Stomach (tissue), 9 donors: ENCODE data around the gene ZAR1L. TPM values are rescaled to one million over a fixed set of nuclear protein-coding genes. Genes with fewer than 3 reads are reported as not detected.
A peak's percentile ranks its signal among the peaks of the same experiment; 100 is the strongest.

Experiments used
- DNase-seq, 2 donors: peaks; one replicate each; pipeline versions ENCODE4 v3.0.0 to v3.0.0-alpha.2; 2013 to 2019
- H3K27ac ChIP-seq, 5 donors: fragments of 200-600 bp in 4 of 5; sonication (generic) in 4 of 5; one replicate each; pipeline ENCODE4 v1.5.1; 2013 to 2019; ENCODE audit warnings: mild to moderate bottlenecking in 1 of 5, moderate library complexity in 1 of 5
- H3K27me3 ChIP-seq, 3 donors: fragments of 200-600 bp; sonication (generic); one replicate each; pipeline ENCODE4 v1.5.1; 2017 to 2019; ENCODE audit warnings: mixed run types in 1 of 3
- H3K36me3 ChIP-seq, 4 donors: fragments of 200-600 bp; sonication (generic); 1 replicate in 3 of 4; 2 replicates in 1 of 4; pipeline ENCODE4 v1.5.1; 2016 to 2019
- H3K4me1 ChIP-seq, 4 donors: fragments of 200-600 bp; sonication (generic); one replicate each; pipeline ENCODE4 v1.5.1; 2016 to 2019
- H3K4me3 ChIP-seq, 4 donors: fragments of 200-600 bp; sonication (generic) in 3 of 4; one replicate each; pipeline ENCODE4 v1.5.1; 2016 to 2019; ENCODE audit warnings: mild to moderate bottlenecking in 1 of 4
- H3K9me3 ChIP-seq, 4 donors: fragments of 200-600 bp; sonication (generic); one replicate each; pipeline ENCODE4 v1.5.1; 2016 to 2019
- EP300 ChIP-seq: sonication (generic); formaldehyde crosslinking; IDR thresholded peaks from one replicate; pipeline ENCODE4 v1.6.1; 2017; ENCODE audit warnings: antibody characterized with exemption
- POLR2A ChIP-seq, 4 donors: fragments of 450-650 bp; IDR thresholded peaks; one replicate each; pipeline ENCODE4 v1.6.1; 2016; ENCODE audit warnings: antibody characterized with exemption in 4 of 4, control low read depth in 2 of 4, mild to moderate bottlenecking in 1 of 4, moderate library complexity in 1 of 4
- POLR2AphosphoS5 ChIP-seq, 3 donors: sonication (generic); formaldehyde crosslinking; IDR thresholded peaks; one replicate each; pipeline ENCODE4 v1.6.1; 2016; ENCODE audit warnings: antibody characterized with exemption in 3 of 3
- WGBS, 5 donors: extraction: QIAGEN DNeasy Blood & Tissue Kit in 3 of 5; methylation state at CpG; one replicate each; pipeline versions ENCODE4 v1.1.5 to v1.1.7; 2013 to 2018; 5-methylcytosine and 5-hydroxymethylcytosine counted together
- intact Hi-C: fragments of 100-400 bp; cut with DNase I; formaldehyde crosslinking; loops from one replicate; pipeline ENCODE4 v1.15.1; 2023; ENCODE audit warnings: low total_unique reads
- polyA plus RNA-seq, 3 donors: library from polyadenylated mRNA; stranded (reverse); fragments of 200-250 nt; gene quantifications; one replicate each; pipeline ENCODE4 v1.2.3, GENCODE V29; 2013
- total RNA-seq, 5 donors: library from RNA; depleted of rRNA; stranded (reverse); fragments of >200 nt; gene quantifications; one replicate each; pipeline versions ENCODE4 v1.1.0 to v1.2.3, GENCODE V29; 2014 to 2016
- TF ChIP-seq, protein P1 (sequence below), 7 experiments: fragments of 450-650 bp in 4 of 7; fragments of 200-600 bp in 3 of 7; sonication (generic) in 3 of 7; IDR thresholded peaks; one replicate each; pipeline ENCODE4 v1.5.1; 2016 to 2019; ENCODE audit warnings: antibody characterized with exemption in 7 of 7, control low read depth in 2 of 7, mild to moderate bottlenecking in 1 of 7
- donor health status: healthy with polysubstance abuse.
- donor health status: Bipolar disorder and iron deficiency.
- donor health status: healthy.

Gene ZAR1L
- total and polyA plus RNA-seq, 8 donors: not detected

DNA sequence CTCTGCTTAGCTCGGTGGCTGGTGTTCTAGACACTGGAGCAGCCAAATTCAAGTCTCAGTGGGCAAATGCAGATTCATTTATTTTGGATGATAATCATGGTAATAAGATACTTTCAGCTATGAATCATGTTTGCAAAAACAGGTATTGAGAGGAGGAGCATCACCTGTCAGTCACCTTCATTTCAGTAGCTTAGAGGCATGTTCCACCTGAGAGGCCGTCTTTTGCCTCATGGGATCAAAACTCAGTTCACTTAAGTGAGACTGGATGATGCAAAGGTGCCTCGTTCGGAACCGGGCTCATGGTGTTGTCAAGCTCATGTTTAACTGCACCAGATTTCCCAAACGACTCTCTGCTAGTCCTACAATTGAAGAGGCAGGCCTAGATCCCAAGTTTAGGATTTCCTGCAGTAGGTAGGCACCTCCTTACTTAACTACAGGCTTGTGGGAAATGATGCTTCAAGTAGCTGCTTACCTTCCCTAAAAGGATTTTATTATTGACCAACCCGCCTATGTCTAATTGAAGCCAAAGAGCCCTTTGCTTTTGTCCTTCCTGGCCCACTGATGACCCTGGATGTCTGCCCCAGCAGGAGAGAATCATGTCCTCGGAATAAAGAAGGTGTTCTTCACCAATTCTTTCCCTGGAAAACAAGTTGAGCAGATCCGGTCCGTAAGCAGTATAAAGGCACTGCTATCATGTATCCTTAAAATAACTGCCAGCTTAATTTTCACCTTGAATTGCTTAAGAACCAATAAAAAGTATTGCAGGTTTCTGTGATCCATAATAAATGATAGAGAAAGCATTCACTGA, 60.0 kb downstream of the ZAR1L start:
- Histone ChIP-seq H3K9me3 (no peaks in the 10 kb centered on the region), H3K4me3 (peak overlapping the region; percentile 24 to 40 (median 32)), H3K27ac (peak overlapping the region; percentile 77 to 86 (median 84)), H3K36me3 (peaks cover 0 to 16% (median 5%) of the 10 kb centered on the region in 4 donors), H3K27me3 (no peaks in the 10 kb centered on the region), H3K4me1 (peaks cover 4 to 52% (median 32%) of the 10 kb centered on the region in 4 donors)
- intact Hi-C loops: no loop called here
- no peak for TF ChIP-seq EP300
- TF ChIP-seq POLR2AphosphoS5 (IDR thresholded peaks at IDR 0.05): no peak
- TF ChIP-seq, protein P1, sequence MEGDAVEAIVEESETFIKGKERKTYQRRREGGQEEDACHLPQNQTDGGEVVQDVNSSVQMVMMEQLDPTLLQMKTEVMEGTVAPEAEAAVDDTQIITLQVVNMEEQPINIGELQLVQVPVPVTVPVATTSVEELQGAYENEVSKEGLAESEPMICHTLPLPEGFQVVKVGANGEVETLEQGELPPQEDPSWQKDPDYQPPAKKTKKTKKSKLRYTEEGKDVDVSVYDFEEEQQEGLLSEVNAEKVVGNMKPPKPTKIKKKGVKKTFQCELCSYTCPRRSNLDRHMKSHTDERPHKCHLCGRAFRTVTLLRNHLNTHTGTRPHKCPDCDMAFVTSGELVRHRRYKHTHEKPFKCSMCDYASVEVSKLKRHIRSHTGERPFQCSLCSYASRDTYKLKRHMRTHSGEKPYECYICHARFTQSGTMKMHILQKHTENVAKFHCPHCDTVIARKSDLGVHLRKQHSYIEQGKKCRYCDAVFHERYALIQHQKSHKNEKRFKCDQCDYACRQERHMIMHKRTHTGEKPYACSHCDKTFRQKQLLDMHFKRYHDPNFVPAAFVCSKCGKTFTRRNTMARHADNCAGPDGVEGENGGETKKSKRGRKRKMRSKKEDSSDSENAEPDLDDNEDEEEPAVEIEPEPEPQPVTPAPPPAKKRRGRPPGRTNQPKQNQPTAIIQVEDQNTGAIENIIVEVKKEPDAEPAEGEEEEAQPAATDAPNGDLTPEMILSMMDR (IDR thresholded peaks at IDR 0.05): no peak
- TF ChIP-seq POLR2A (IDR thresholded peaks at IDR 0.05): no peak
- WGBS, 5 donors: 27 to 55% (median 35%) methylated on average over 10 of the region's 10 CpGs
- DNase-seq: no peak

DNA sequence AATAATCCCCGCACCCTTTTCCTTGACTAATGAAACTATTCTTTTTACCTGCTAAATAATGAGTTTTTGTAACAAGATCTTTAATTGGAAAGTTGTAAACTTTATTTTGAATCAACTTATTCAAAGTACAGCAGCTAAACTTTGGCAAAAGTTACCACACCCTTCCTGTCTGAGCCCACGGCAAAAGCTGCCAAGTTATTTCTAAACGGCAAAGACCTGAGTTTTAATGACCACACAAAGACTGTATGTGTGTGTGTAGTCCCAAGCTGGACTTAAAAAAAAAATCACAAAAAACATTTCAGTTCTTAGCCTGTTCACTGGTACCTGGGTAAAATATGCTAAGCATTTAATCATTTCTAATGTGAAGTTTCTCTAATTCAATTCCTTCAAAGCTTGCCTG, 60.7 kb downstream of the ZAR1L start:
- H3K36me3 ChIP-seq: peaks cover 0 to 18% (median 12%) of the 10 kb centered on the region in 4 donors
- no peaks in the 10 kb centered on the region for H3K9me3 ChIP-seq
- intact Hi-C loops: no loop called here
- H3K27ac ChIP-seq: peak overlapping the region; percentile 83 to 98 (median 84)
- TF ChIP-seq, protein P1 (IDR thresholded peaks at IDR 0.05): no peak
- TF ChIP-seq POLR2AphosphoS5 (IDR thresholded peaks at IDR 0.05): no peak
- TF ChIP-seq POLR2A (IDR thresholded peaks at IDR 0.05): no peak
- TF ChIP-seq EP300: no peak
- no peak for DNase-seq
- 16 to 28% (median 23%) methylated on average over 3 of the region's 3 CpGs for WGBS, 5 donors
- peaks cover 4 to 52% (median 29%) of the 10 kb centered on the region in 4 donors for H3K4me1 ChIP-seq
- H3K4me3 ChIP-seq: peak overlapping the region; percentile 24 to 40 (median 32)
- no peaks in the 10 kb centered on the region for H3K27me3 ChIP-seq

GRCh38 chr13:32253911-32254399, 61.2 kb downstream of the ZAR1L start:
- DNase-seq: peak; percentile 52 to 66
- H3K27ac ChIP-seq: peak overlapping the region; percentile 83 to 98 (median 84)

More at GRCh38 chr13:32253911-32254399, 61.2 kb downstream of the ZAR1L start:
- Histone ChIP-seq H3K4me1 (peaks cover 4 to 52% (median 27%) of the 10 kb centered on the region in 4 donors), H3K36me3 (peaks cover 0 to 15% (median 14%) of the 10 kb centered on the region in 4 donors), H3K9me3 (no peaks in the 10 kb centered on the region), H3K4me3 (peak overlapping the region; percentile 24 to 40 (median 32)), H3K27me3 (no peaks in the 10 kb centered on the region)
- intact Hi-C loops: no loop called here
- TF ChIP-seq, protein P1 (IDR thresholded peaks at IDR 0.05): no peak
- peak; percentile 60 to 85 (median 81) for TF ChIP-seq POLR2AphosphoS5 (IDR thresholded peaks at IDR 0.05)
- no peak for TF ChIP-seq EP300
- TF ChIP-seq POLR2A (IDR thresholded peaks at IDR 0.05): peak in 1 of 4 donors; percentile 56
- WGBS, 5 donors: 30 to 41% (median 35%) methylated on average over 14 of the region's 14 CpGs

Other genes with a start within 250 kb of the ZAR1L start
- gene BRCA2, start 145 bp upstream of the ZAR1L start, total RNA-seq: 10 to 100 TPM in 1 of 5 donors, 1 to 10 TPM in 2, under 1 TPM in 2; 0.58 to 16.2 (median 4.6) TPM
- 1 to 10 TPM in 2 of 3 donors, under 1 TPM in 1; 0.53 to 1.2 (median 1.1) TPM for gene BRCA2, start 145 bp upstream of the ZAR1L start, polyA plus RNA-seq
- 10 to 100 TPM; 13.9 to 46.1 (median 28.8) TPM for gene N4BP2L1, start 112.8 kb upstream of the ZAR1L start, total RNA-seq
- 10 to 100 TPM in 1 of 3 donors, 1 to 10 TPM in 2; 4.9 to 14.2 (median 6.4) TPM for gene N4BP2L1, start 112.8 kb upstream of the ZAR1L start, polyA plus RNA-seq
- 100 to 1,000 TPM; 105 to 232 (median 149) TPM for gene N4BP2L2, start 223.4 kb upstream of the ZAR1L start, total RNA-seq
- 10 to 100 TPM; 25.5 to 48.3 (median 43.9) TPM for gene N4BP2L2, start 223.4 kb upstream of the ZAR1L start, polyA plus RNA-seq